ENCODE data around the gene SMPD3. TPM values are rescaled to one million over a fixed set of nuclear protein-coding genes. Genes with fewer than 3 reads are reported as not detected.

SMPD3 gene
- total and polyA plus RNA-seq, 2 experiments from 2014 or later = 0.57 to 0.83 TPM

DNA sequence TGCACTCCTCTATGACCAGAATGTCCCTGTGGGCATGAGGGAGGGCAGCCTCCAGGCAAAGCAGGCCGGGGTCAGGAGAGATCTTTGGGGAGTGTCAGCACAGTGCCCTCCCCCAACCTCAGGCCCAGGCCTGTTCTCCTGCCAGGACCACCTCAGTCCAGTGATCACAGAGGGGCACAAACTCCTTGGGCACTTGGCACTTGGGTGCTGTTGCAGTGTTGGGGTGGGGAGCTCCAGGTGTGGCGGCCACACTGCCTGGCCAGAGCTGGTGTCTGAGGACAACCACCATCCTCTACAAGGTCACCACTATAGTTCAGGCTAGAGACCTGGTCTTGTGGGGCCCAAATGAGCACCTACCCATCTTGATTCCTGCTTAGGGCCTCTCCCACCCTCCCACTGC, 37.2 kb downstream of the SMPD3 start (continued):
- TF ChIP-seq EZH2 (IDR thresholded peaks at IDR 0.05; ENCODE audit: low read depth, unreplicated experiment) = no peak

GRCh38 chr16:68408967-68409366, 39.3 kb downstream of the SMPD3 start:
- no peaks in the 10 kb centered on the region for H3K36me3 ChIP-seq (ENCODE audit: insufficient read depth)
- no peaks in the 10 kb centered on the region for H3K79me2 ChIP-seq (replicated peaks; ENCODE audit: insufficient read depth)
- Mint-ChIP-seq H3K36me3 (ENCODE audit: low read depth) (no peaks in the 10 kb centered on the region), H3K4me3 (no peak overlapping the region), H3K27ac (peak overlapping the region; percentile 10; the same call in 1 of the 2 replicates), H3K9me3 (no peaks in the 10 kb centered on the region), H3K27me3 (ENCODE audit: insufficient read depth, low read depth, poor library complexity) (no peaks in the 10 kb centered on the region), H3K4me1 (peaks cover 18% of the 10 kb centered on the region)
- H3K4me3 ChIP-seq = no peak overlapping the region
- H3K4me2 ChIP-seq = 0 out of 2 replicates have a peak overlapping the region, but pooled peaks have one; percentile 41
- H4K20me1 ChIP-seq (replicated peaks; ENCODE audit: insufficient read depth) = no peaks in the 10 kb centered on the region
- H3K27me3 ChIP-seq (ENCODE audit: insufficient read depth) = no peaks in the 10 kb centered on the region
- 0 out of 2 replicates have a peak overlapping the region, but pooled peaks have one; percentile 52 for H3K27ac ChIP-seq (ENCODE audit: low read depth)
- H2AFZ ChIP-seq = peak overlapping the region; percentile 95
- no peaks in the 10 kb centered on the region for H3F3A ChIP-seq (replicated peaks; ENCODE audit: low read depth)
- DNase-seq (ENCODE audit: low spot score) (peak; percentile 57), ATAC-seq (peak; percentile 85)
- peaks cover 11% of the 10 kb centered on the region for H3K4me1 ChIP-seq (ENCODE audit: insufficient read depth)
- no peaks in the 10 kb centered on the region for H3K9me2 ChIP-seq (ENCODE audit: insufficient read depth)
- no peak for TF ChIP-seq ZNF331 (CRISPR knock-in tag; IDR thresholded peaks at IDR 0.05; ENCODE audit: low read depth)
- TF ChIP-seq ZNF114 (CRISPR knock-in tag; IDR thresholded peaks at IDR 0.05) = no peak
- no peak for TF ChIP-seq JUNB (IDR thresholded peaks at IDR 0.05; ENCODE audit: unreplicated experiment)
- no peak for TF ChIP-seq STAT1 (IDR thresholded peaks at IDR 0.05; ENCODE audit: unreplicated experiment)
- no peak for TF ChIP-seq NANOG (IDR thresholded peaks at IDR 0.05; ENCODE audit: borderline replicate concordance)
- TF ChIP-seq CTCF (conservative IDR thresholded peaks at IDR 0.05; ENCODE audit: low read depth in 2 of 2) = no peak
- TF ChIP-seq, protein P1, sequence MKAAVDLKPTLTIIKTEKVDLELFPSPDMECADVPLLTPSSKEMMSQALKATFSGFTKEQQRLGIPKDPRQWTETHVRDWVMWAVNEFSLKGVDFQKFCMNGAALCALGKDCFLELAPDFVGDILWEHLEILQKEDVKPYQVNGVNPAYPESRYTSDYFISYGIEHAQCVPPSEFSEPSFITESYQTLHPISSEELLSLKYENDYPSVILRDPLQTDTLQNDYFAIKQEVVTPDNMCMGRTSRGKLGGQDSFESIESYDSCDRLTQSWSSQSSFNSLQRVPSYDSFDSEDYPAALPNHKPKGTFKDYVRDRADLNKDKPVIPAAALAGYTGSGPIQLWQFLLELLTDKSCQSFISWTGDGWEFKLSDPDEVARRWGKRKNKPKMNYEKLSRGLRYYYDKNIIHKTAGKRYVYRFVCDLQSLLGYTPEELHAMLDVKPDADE (IDR thresholded peaks at IDR 0.05) = no peak
- TF ChIP-seq CREB1 (CRISPR knock-in tag; IDR thresholded peaks at IDR 0.05; ENCODE audit: low read depth) = no peak
- TF ChIP-seq EZH2 (IDR thresholded peaks at IDR 0.05; ENCODE audit: low read depth, unreplicated experiment) = no peak
- TF ChIP-seq POLR2AphosphoS5 (IDR thresholded peaks at IDR 0.05; ENCODE audit: low read depth) = no peak
- no peak for TF ChIP-seq EZH2phosphoT487 (IDR thresholded peaks at IDR 0.05; ENCODE audit: unreplicated experiment)
- no peak for TF ChIP-seq REST (IDR thresholded peaks at IDR 0.05; ENCODE audit: unreplicated experiment)
- no peak for TF ChIP-seq ZNF462 (CRISPR knock-in tag; IDR thresholded peaks at IDR 0.05)
